MM.1S (cell line): ENCODE measurements around the gene LRRC32.

Experiments used
- DNase-seq: peaks from one replicate; pipeline ENCODE4 v3.0.0-alpha.2; 2015
- H2AFZ ChIP-seq: fragments of 300-600 bp; sonication (generic); 2 replicates; pipeline ENCODE4 v1.6.0; 2016; ENCODE audit warnings: antibody characterized with exemption, low read length
- H3F3A ChIP-seq: fragments of 300-600 bp; sonication (generic); 2 replicates; pipeline ENCODE4 v1.6.1; 2016; ENCODE audit warnings: mild to moderate bottlenecking, antibody characterized with exemption, low read length, moderate library complexity, mixed read lengths; ENCODE audit not compliant: insufficient read depth
- H3K27ac ChIP-seq: fragments of 300-600 bp; sonication (generic); 2 replicates; pipeline ENCODE4 v1.5.1; 2016; ENCODE audit warnings: mild to moderate bottlenecking, low read length
- H3K27me3 ChIP-seq: fragments of 300-600 bp; sonication (generic); replicated peaks from 2 replicates; pipeline ENCODE4 v1.6.0; 2016; ENCODE audit warnings: low read length; ENCODE audit not compliant: insufficient read depth
- H3K36me3 ChIP-seq: fragments of 300-600 bp; sonication (generic); replicated peaks from 2 replicates; pipeline ENCODE4 v1.6.1; 2016; ENCODE audit warnings: mild to moderate bottlenecking, low read length, mixed read lengths; ENCODE audit not compliant: insufficient read depth
- H3K4me1 ChIP-seq: fragments of 300-600 bp; sonication (generic); 2 replicates; pipeline ENCODE4 v1.6.1; 2016; ENCODE audit warnings: low read length, mixed read lengths
- H3K4me2 ChIP-seq: fragments of 300-600 bp; sonication (generic); 2 replicates; pipeline ENCODE4 v1.6.0; 2016; ENCODE audit warnings: low read depth, low read length
- H3K4me3 ChIP-seq: fragments of 300-600 bp; sonication (generic); 2 replicates; pipeline ENCODE4 v1.5.1; 2016; ENCODE audit warnings: low read length, mixed read lengths
- H3K79me2 ChIP-seq: fragments of 300-600 bp; sonication (generic); 2 replicates; pipeline ENCODE4 v1.6.1; 2016; ENCODE audit warnings: mixed run types, low read length, mixed read lengths
- H3K9ac ChIP-seq: fragments of 300-600 bp; sonication (generic); 2 replicates; pipeline ENCODE4 v1.6.1; 2016; ENCODE audit warnings: low read length, mixed read lengths
- H3K9me2 ChIP-seq: fragments of 300-600 bp; sonication (generic); replicated peaks from 2 replicates; pipeline ENCODE4 v1.6.1; 2016; ENCODE audit warnings: mild to moderate bottlenecking, low read length, mixed read lengths; ENCODE audit not compliant: insufficient read depth
- H3K9me3 ChIP-seq: fragments of 300-600 bp; sonication (generic); replicated peaks from 2 replicates; pipeline ENCODE4 v1.6.1; 2016; ENCODE audit warnings: mild to moderate bottlenecking, low read length, mixed read lengths; ENCODE audit not compliant: insufficient read depth
- H4K20me1 ChIP-seq: fragments of 300-600 bp; sonication (generic); 2 replicates; pipeline ENCODE4 v1.6.1; 2016; ENCODE audit warnings: mild to moderate bottlenecking, low read length, moderate library complexity, mixed read lengths; ENCODE audit not compliant: insufficient read depth
- EZH2 ChIP-seq: fragments of 300-600 bp; sonication (generic); optimal IDR thresholded peaks from 2 replicates; pipeline ENCODE3; 2017; ENCODE audit warnings: low read depth, mild to moderate bottlenecking, antibody characterized with exemption, low read length, mixed read lengths
- EZH2phosphoT487 ChIP-seq: fragments of 300-600 bp; sonication (generic); IDR thresholded peaks from 2 replicates; pipeline ENCODE4 v1.6.1; 2018; ENCODE audit warnings: antibody characterized with exemption, low read length
- TF ChIP-seq, protein P1 (sequence below): fragments of 300-600 bp; sonication (generic); IDR thresholded peaks from 2 replicates; pipeline ENCODE4 v1.5.1; 2016; ENCODE audit warnings: antibody characterized with exemption, low read length, mixed read lengths

LRRC32 gene

DNA sequence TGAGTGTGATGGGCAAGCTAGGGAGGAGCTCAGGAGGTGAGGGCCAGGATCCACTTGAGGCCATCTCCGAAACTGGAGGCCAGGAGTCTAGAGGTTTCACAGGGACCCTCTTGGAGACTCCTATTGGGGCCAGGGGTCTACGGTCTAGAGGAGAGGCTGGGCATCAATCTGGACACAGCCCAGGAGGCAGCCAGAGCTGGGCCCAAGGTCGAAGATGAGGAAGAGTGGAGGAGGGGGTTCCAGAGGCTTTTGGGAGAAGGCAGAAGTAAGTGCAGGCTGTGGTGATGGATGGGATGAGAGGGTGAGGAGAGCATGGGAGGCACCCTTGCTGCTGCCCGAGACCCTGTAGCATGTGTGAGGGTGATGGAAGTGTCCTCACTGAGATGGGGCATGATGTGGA lies 56.6 kb downstream of the LRRC32 start:
- H3K4me3 ChIP-seq: no peak overlapping the region
- TF ChIP-seq EZH2 (no peak), EZH2phosphoT487 (no peak)
- TF ChIP-seq, protein P1, sequence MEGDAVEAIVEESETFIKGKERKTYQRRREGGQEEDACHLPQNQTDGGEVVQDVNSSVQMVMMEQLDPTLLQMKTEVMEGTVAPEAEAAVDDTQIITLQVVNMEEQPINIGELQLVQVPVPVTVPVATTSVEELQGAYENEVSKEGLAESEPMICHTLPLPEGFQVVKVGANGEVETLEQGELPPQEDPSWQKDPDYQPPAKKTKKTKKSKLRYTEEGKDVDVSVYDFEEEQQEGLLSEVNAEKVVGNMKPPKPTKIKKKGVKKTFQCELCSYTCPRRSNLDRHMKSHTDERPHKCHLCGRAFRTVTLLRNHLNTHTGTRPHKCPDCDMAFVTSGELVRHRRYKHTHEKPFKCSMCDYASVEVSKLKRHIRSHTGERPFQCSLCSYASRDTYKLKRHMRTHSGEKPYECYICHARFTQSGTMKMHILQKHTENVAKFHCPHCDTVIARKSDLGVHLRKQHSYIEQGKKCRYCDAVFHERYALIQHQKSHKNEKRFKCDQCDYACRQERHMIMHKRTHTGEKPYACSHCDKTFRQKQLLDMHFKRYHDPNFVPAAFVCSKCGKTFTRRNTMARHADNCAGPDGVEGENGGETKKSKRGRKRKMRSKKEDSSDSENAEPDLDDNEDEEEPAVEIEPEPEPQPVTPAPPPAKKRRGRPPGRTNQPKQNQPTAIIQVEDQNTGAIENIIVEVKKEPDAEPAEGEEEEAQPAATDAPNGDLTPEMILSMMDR: no peak
- no peaks in the 10 kb centered on the region for H3F3A ChIP-seq
- no peaks in the 10 kb centered on the region for H3K9me3 ChIP-seq
- H3K27me3 ChIP-seq: no peaks in the 10 kb centered on the region; the same call in 1 of the 2 replicates
- no peaks in the 10 kb centered on the region for H4K20me1 ChIP-seq
- H3K9ac ChIP-seq: no peak overlapping the region
- no peak for DNase-seq
- H3K36me3 ChIP-seq: no peaks in the 10 kb centered on the region
- H2AFZ ChIP-seq: no peak overlapping the region
- no peaks in the 10 kb centered on the region for H3K79me2 ChIP-seq
- H3K27ac ChIP-seq: no peak overlapping the region
- no peaks in the 10 kb centered on the region for H3K4me1 ChIP-seq
- H3K9me2 ChIP-seq: no peaks in the 10 kb centered on the region
- no peak overlapping the region for H3K4me2 ChIP-seq

DNA sequence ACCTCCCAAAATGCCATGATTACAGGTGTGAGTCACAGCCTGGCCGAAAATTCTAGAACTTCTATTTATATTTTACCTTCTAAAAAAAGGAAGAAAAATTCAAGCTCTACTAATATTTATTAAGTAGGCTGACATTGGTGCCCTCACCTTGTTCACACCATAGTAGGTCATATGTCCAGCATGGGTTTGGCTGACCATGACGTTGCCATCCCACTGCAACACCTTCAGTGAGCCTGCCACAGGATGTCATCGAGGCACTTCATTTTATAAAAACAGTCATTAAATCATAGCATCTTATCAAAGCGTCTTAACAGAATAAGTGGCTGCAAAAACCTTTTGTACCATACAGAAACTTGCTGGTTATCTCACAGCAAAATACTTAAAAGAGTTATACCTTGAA lies 58.3 kb downstream of the LRRC32 start:
- no peak overlapping the region for H3K9ac ChIP-seq
- no peak overlapping the region for H2AFZ ChIP-seq
- no peaks in the 10 kb centered on the region for H3K9me2 ChIP-seq
- H3K4me2 ChIP-seq: no peak overlapping the region
- no peaks in the 10 kb centered on the region for H3K79me2 ChIP-seq
- TF ChIP-seq EZH2 (no peak), EZH2phosphoT487 (no peak)
- TF ChIP-seq, protein P1: no peak
- DNase-seq: no peak
- H3K9me3 ChIP-seq: no peaks in the 10 kb centered on the region
- H3K27ac ChIP-seq: no peak overlapping the region
- H3K4me3 ChIP-seq: no peak overlapping the region
- H3K36me3 ChIP-seq: no peaks in the 10 kb centered on the region
- H3K4me1 ChIP-seq: no peaks in the 10 kb centered on the region
- no peaks in the 10 kb centered on the region for H3F3A ChIP-seq
- no peaks in the 10 kb centered on the region for H3K27me3 ChIP-seq
- H4K20me1 ChIP-seq: no peaks in the 10 kb centered on the region

GRCh38 chr11:76610871-76611475 lies 59.6 kb downstream of the LRRC32 start:
- no peaks in the 10 kb centered on the region for H3K9me3 ChIP-seq
- no peaks in the 10 kb centered on the region for H3K79me2 ChIP-seq
- no peak overlapping the region for H3K9ac ChIP-seq
- H2AFZ ChIP-seq: no peak overlapping the region
- H3K4me3 ChIP-seq: no peak overlapping the region
- TF ChIP-seq, protein P1: no peak
- no peak for TF ChIP-seq EZH2phosphoT487
- no peaks in the 10 kb centered on the region for H3K27me3 ChIP-seq
- H3K9me2 ChIP-seq: no peaks in the 10 kb centered on the region
- no peaks in the 10 kb centered on the region for H3K36me3 ChIP-seq
- DNase-seq: no peak
- H3K4me1 ChIP-seq: no peaks in the 10 kb centered on the region
- no peaks in the 10 kb centered on the region for H3F3A ChIP-seq
- H4K20me1 ChIP-seq: no peaks in the 10 kb centered on the region
- no peak overlapping the region for H3K27ac ChIP-seq
- H3K4me2 ChIP-seq: no peak overlapping the region
